Immature natural killer cell (primary cell): ENCODE measurements around the gene ADGRG1. TPM values are rescaled to one million over a fixed set of nuclear protein-coding genes. Genes with fewer than 3 reads are reported as not detected.

Experiments
- DNase-seq, 3 donors: peaks; one replicate each; pipeline ENCODE4 v3.0.0; 2022; ENCODE audit warnings: mixed read lengths in 1 of 3
- H3K27ac Mint-ChIP-seq, 6 donors: one replicate each; pipeline ENCODE4 v1.8.0; 2020; ENCODE audit warnings: mixed read lengths in 6 of 6, mild to moderate bottlenecking in 5 of 6, inconsistent platforms in 4 of 6, moderate library complexity in 3 of 6
- H3K27me3 Mint-ChIP-seq, 3 donors: one replicate each; pipeline ENCODE4 v1.8.0; 2020 to 2021; ENCODE audit warnings: low read depth in 3 of 3, mild to moderate bottlenecking in 3 of 3, mixed read lengths in 3 of 3, moderate library complexity in 3 of 3, inconsistent platforms in 1 of 3
- H3K36me3 Mint-ChIP-seq, 3 donors: one replicate each; pipeline ENCODE4 v1.8.0; 2020; ENCODE audit warnings: mixed read lengths in 3 of 3, inconsistent platforms in 2 of 3, mild to moderate bottlenecking in 2 of 3
- H3K4me1 Mint-ChIP-seq, 2 donors: one replicate each; pipeline ENCODE4 v1.8.0; 2020; ENCODE audit warnings: inconsistent platforms in 2 of 2, mild to moderate bottlenecking in 2 of 2, mixed read lengths in 2 of 2, moderate library complexity in 1 of 2
- H3K4me3 Mint-ChIP-seq, 5 donors: one replicate each; pipeline ENCODE4 v1.8.0; 2020; ENCODE audit warnings: mild to moderate bottlenecking in 5 of 5, mixed read lengths in 5 of 5, inconsistent platforms in 3 of 5, moderate library complexity in 3 of 5
- H3K9me3 Mint-ChIP-seq, 6 donors: one replicate each; pipeline ENCODE4 v1.8.0; 2020; ENCODE audit warnings: mild to moderate bottlenecking in 6 of 6, mixed read lengths in 6 of 6, inconsistent platforms in 4 of 6, moderate library complexity in 3 of 6
- polyA plus RNA-seq, 3 donors: library from polyadenylated mRNA; unstranded; fragments of 300-500 nt; fragmentation: Illumina TruSeq; gene quantifications; one replicate each; pipeline ENCODE4 v1.2.3, GENCODE V29; 2021

The ADGRG1 gene
- 100 to 1,000 TPM; 218 to 784 (median 395) TPM for polyA plus RNA-seq

GRCh38 chr16:57628008-57628781 lies at the start of gene ADGRG1:
ADGRG1 (plus strand) TSS chr16:57628630; CDS start chr16:57650288, 21,658 bp downstream.
- H3K27me3 Mint-ChIP-seq = peaks cover 0 to 6% (median 3%) of the 10 kb centered on the region in 3 donors
- peaks cover 13 to 18% of the 10 kb centered on the region in 2 donors for H3K4me1 Mint-ChIP-seq
- peak within 1 kb of the TSS in 5 of 6 donors; percentile 65 to 93 (median 74) for H3K27ac Mint-ChIP-seq
- peak within 1 kb of the TSS; percentile 2 to 77 (median 72) for H3K4me3 Mint-ChIP-seq
- DNase-seq = peak in 1 of 3 donors; percentile 19
- no peaks in the 10 kb centered on the region for H3K36me3 Mint-ChIP-seq
- H3K9me3 Mint-ChIP-seq = no peaks in the 10 kb centered on the region

DNA sequence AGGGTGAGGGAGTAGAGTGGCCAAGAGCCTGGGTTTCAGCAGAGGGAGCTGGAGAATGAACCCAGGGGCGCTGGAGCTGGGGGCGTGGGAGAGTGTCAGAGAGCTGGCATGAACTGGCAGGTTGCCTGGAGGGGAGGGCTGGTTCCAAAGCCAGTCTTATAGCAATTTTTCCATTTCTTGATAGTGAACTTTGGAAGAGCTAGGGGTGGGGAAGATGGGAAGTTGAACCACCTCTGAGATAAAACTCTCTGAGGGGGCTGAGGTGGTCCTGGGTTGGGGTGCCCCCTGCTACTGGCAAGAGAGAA lies 49.1 kb upstream of the ADGRG1 start:
- Mint-ChIP-seq H3K9me3 (peaks cover 0 to 1% (median 0%) of the 10 kb centered on the region in 6 donors), H3K4me3 (peak overlapping the region; percentile 64 to 81 (median 76)), H3K27me3 (peaks cover 9 to 24% (median 23%) of the 10 kb centered on the region in 3 donors), H3K36me3 (peaks cover 11 to 21% (median 14%) of the 10 kb centered on the region in 3 donors), H3K4me1 (peaks cover 84 to 85% of the 10 kb centered on the region in 2 donors), H3K27ac (peak overlapping the region; percentile 90 to 99 (median 94))
- DNase-seq = no peak

DNA sequence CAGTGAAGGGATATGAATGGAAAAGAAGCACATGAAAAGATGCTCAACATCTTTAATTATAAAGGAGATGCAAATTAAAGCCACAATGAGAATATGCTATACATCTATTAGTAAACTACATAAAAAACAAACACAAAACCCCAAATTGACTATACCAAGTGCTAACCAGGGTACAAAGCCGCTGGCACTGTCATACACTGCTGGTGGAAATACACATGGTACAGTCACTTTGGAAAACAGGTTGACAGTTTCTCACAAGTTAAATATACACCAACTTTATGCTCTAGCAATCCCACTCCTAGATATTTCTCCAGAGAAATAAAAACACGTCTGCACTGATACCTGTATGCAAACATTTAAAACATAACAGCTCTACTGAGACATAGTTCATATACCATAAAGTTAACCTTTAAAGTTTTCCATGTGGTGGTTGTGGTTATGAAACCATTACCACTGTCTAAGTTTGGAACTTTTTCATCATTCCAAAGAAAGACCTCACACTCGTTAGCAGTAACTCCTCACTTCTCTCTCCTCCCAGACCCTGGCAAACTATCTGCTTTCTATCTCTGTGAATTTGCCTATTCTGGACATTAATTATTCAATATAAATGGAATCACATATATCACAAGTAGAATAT lies 43.3 kb upstream of the ADGRG1 start:
- peaks cover 9 to 20% (median 20%) of the 10 kb centered on the region in 3 donors for H3K27me3 Mint-ChIP-seq
- H3K9me3 Mint-ChIP-seq = no peaks in the 10 kb centered on the region
- peaks cover 3 to 9% (median 5%) of the 10 kb centered on the region in 3 donors for H3K36me3 Mint-ChIP-seq
- peaks cover 94 to 96% of the 10 kb centered on the region in 2 donors for H3K4me1 Mint-ChIP-seq
- DNase-seq = peak in 1 of 3 donors; percentile 30
- H3K27ac Mint-ChIP-seq = peak overlapping the region; percentile 85 to 97 (median 94)
- peak overlapping the region; percentile 29 to 79 (median 70) for H3K4me3 Mint-ChIP-seq

DNA sequence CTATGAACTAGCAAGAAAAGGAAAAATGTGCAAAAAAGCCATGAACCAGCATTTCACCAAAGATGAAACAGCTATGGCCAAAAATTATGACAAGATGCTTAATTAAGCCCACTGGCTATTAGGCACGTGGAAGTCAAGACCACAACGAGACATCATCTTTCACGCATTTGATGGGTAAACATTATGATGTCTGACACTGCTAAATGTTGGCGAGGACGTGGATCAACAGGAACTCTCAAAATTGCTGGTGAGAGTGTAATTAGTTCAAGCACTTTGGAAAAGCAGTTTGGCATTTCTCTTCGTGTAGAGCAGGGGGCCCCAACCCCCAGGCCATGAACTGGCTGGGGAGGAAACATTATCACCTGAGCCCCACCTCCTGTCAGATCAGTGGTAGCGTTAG lies 39.6 kb upstream of the ADGRG1 start:
- Mint-ChIP-seq H3K4me3 (peak overlapping the region; percentile 81 to 92 (median 84)), H3K36me3 (peaks cover 4 to 10% (median 6%) of the 10 kb centered on the region in 3 donors), H3K27me3 (peaks cover 22 to 35% (median 28%) of the 10 kb centered on the region in 3 donors), H3K9me3 (no peaks in the 10 kb centered on the region), H3K4me1 (peaks cover 96% of the 10 kb centered on the region in 2 donors), H3K27ac (peak overlapping the region; percentile 96 to 100 (median 98))
- DNase-seq = peak; percentile 66 to 72 (median 66)

DNA sequence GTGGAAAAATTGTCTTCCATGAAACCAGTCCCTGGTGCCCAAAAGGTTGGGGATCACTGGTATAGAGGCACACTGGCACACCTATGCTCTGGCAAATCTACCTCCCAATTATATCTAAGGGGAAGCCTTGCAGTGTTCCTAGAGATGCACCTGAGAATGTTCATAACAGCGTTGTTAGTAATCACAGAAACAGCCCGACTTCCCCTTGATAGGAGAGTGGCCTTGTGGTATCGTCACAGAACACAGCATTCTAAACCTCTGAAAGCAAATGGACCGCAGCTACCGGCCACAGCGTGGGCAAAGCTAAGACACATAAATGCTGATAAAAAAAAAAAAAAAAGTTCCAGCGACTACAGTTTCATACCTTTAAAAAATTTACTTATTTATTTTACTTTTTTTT lies 39.1 kb upstream of the ADGRG1 start:
- Mint-ChIP-seq H3K4me3 (peak overlapping the region; percentile 81 to 92 (median 84)), H3K27me3 (peaks cover 22 to 30% (median 26%) of the 10 kb centered on the region in 3 donors), H3K9me3 (no peaks in the 10 kb centered on the region), H3K36me3 (peaks cover 4 to 10% (median 6%) of the 10 kb centered on the region in 3 donors), H3K27ac (peak overlapping the region; percentile 96 to 100 (median 98)), H3K4me1 (peaks cover 96% of the 10 kb centered on the region in 2 donors)
- DNase-seq = peak; percentile 87 to 90 (median 90)

GRCh38 chr16:57590654-57591085 lies 37.8 kb upstream of the ADGRG1 start:
- H3K4me3 Mint-ChIP-seq = peak overlapping the region; percentile 80 to 88 (median 86)
- peak overlapping the region; percentile 96 to 100 (median 98) for H3K27ac Mint-ChIP-seq
- H3K27me3 Mint-ChIP-seq = peaks cover 22 to 30% (median 26%) of the 10 kb centered on the region in 3 donors
- H3K4me1 Mint-ChIP-seq = peaks cover 96% of the 10 kb centered on the region in 2 donors
- H3K9me3 Mint-ChIP-seq = peaks cover 0 to 9% (median 3%) of the 10 kb centered on the region in 6 donors
- DNase-seq = no peak
- peaks cover 14 to 21% (median 15%) of the 10 kb centered on the region in 3 donors for H3K36me3 Mint-ChIP-seq

DNA sequence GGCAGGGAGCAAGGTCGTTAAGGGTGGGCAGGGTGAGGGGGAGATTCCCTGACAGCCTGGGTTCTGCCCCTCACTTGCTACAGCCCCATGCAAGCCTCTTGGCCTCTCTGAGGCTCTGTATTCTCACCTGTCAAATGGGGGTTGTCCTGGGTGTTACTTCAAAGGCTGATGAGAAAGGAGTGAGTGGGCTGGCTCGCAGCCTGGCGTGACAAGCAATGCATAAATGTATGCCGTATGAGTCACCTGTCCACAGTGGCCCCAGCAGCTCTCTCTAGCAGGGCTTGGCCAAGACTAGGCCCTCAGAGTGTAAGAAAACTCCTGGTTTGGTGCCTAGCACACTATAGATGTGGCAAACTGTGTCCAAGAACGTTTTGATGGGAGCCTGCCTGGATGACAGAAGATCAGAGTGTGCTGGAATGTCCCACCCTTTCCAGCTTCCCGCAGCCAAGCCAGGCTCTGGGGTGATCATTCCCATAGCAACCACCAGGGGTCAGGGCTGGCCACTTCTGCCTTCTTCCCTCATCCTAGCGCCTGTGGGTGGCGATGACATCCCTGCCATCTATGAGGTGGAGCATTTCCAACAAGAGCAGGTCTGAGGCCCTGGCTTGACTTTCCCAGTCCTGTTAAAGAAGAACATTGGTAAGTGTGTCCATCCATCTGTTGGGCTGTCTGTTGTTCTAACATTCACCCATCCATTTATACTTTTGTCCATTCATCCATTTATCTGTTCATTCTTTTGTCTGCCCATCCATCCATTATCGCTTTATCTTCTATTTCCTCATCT lies 37.2 kb upstream of the ADGRG1 start:
- peak overlapping the region; percentile 96 to 100 (median 98) for H3K27ac Mint-ChIP-seq
- H3K4me1 Mint-ChIP-seq = peaks cover 92 to 97% of the 10 kb centered on the region in 2 donors
- H3K27me3 Mint-ChIP-seq = peaks cover 20 to 30% (median 26%) of the 10 kb centered on the region in 3 donors
- DNase-seq = peak; percentile 70 to 73 (median 73)
- peak overlapping the region; percentile 80 to 88 (median 86) for H3K4me3 Mint-ChIP-seq
- H3K36me3 Mint-ChIP-seq = peaks cover 16 to 24% (median 16%) of the 10 kb centered on the region in 3 donors
- H3K9me3 Mint-ChIP-seq = peaks cover 0 to 11% (median 4%) of the 10 kb centered on the region in 6 donors

GRCh38 chr16:57591870-57592485 lies 36.5 kb upstream of the ADGRG1 start:
- peaks cover 88 to 100% of the 10 kb centered on the region in 2 donors for H3K4me1 Mint-ChIP-seq

DNA sequence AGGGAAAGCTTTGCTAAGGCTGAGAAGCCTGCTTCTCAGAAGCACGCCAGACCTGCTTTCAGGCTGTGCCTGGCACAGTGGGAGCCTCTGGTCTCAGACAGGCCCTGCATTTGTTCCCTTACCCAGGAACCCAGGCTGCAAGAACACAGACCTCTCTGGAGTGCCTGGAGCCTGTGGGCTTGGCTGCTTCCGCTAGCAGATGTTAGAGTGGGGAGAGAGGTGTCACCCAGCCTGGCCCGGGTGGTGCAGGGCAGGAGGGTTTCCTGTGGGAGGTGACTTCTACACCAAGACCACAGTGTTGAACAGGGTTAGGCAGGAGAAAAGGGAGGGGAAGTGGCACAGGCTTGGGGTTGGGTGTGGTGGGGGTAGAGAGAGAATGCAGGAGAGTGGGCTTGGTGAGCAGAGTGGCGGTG lies 35.8 kb upstream of the ADGRG1 start:
- peaks cover 83 to 100% of the 10 kb centered on the region in 2 donors for H3K4me1 Mint-ChIP-seq

More at GRCh38 chr16:57591870-57592485, 36.5 kb upstream of the ADGRG1 start:
- Mint-ChIP-seq H3K9me3 (peaks cover 0 to 13% (median 5%) of the 10 kb centered on the region in 6 donors), H3K4me3 (peak overlapping the region; percentile 80 to 88 (median 86)), H3K27me3 (peaks cover 20 to 30% (median 26%) of the 10 kb centered on the region in 3 donors), H3K36me3 (peaks cover 16 to 31% (median 21%) of the 10 kb centered on the region in 3 donors), H3K27ac (peak overlapping the region; percentile 96 to 100 (median 98))
- DNase-seq = no peak

GRCh38 chr16:57593021-57593420 lies 35.4 kb upstream of the ADGRG1 start:
- peak overlapping the region; percentile 80 to 88 (median 86) for H3K4me3 Mint-ChIP-seq
- peaks cover 17 to 30% (median 26%) of the 10 kb centered on the region in 3 donors for H3K27me3 Mint-ChIP-seq
- no peak for DNase-seq
- peaks cover 0 to 24% (median 11%) of the 10 kb centered on the region in 6 donors for H3K9me3 Mint-ChIP-seq
- H3K27ac Mint-ChIP-seq = peak overlapping the region; percentile 96 to 100 (median 98)
- H3K36me3 Mint-ChIP-seq = peaks cover 22 to 41% (median 30%) of the 10 kb centered on the region in 3 donors
- H3K4me1 Mint-ChIP-seq = peaks cover 81 to 100% of the 10 kb centered on the region in 2 donors

More for the DNA sequence above, 35.8 kb upstream of the ADGRG1 start:
- DNase-seq = peak; percentile 93 to 94 (median 93)
- H3K36me3 Mint-ChIP-seq = peaks cover 20 to 37% (median 27%) of the 10 kb centered on the region in 3 donors
- peaks cover 0 to 20% (median 8%) of the 10 kb centered on the region in 6 donors for H3K9me3 Mint-ChIP-seq
- H3K27ac Mint-ChIP-seq = peak overlapping the region; percentile 96 to 100 (median 98)
- H3K27me3 Mint-ChIP-seq = peaks cover 19 to 30% (median 26%) of the 10 kb centered on the region in 3 donors
- peak overlapping the region; percentile 80 to 88 (median 86) for H3K4me3 Mint-ChIP-seq

GRCh38 chr16:57593990-57594389 lies 34.4 kb upstream of the ADGRG1 start:
- Mint-ChIP-seq H3K4me1 (peaks cover 76 to 100% of the 10 kb centered on the region in 2 donors), H3K27me3 (peaks cover 17 to 28% (median 25%) of the 10 kb centered on the region in 3 donors), H3K9me3 (peaks cover 0 to 34% (median 13%) of the 10 kb centered on the region in 6 donors), H3K27ac (peak overlapping the region; percentile 96 to 100 (median 98)), H3K4me3 (peak overlapping the region in 4 of 5 donors; percentile 32 to 88 (median 86)), H3K36me3 (peaks cover 29 to 48% (median 40%) of the 10 kb centered on the region in 3 donors)
- DNase-seq = no peak

- H3K36me3 Mint-ChIP-seq = peaks cover 35 to 54% (median 46%) of the 10 kb centered on the region in 3 donors
- H3K4me1 Mint-ChIP-seq = peaks cover 77 to 100% of the 10 kb centered on the region in 2 donors
- H3K4me3 Mint-ChIP-seq = peak overlapping the region in 4 of 5 donors; percentile 13 to 67 (median 31)
- H3K27me3 Mint-ChIP-seq = peaks cover 13 to 22% (median 19%) of the 10 kb centered on the region in 3 donors
- peaks cover 2 to 39% (median 13%) of the 10 kb centered on the region in 6 donors for H3K9me3 Mint-ChIP-seq
- H3K27ac Mint-ChIP-seq = peak overlapping the region; percentile 96 to 100 (median 98)
- DNase-seq = no peak
These were observed 33.8 kb upstream of the ADGRG1 start for GRCh38 chr16:57594531-57595031.
